GM12864 (cell line): ENCODE data around the gene ELOVL7.

ENCODE experiments used
- DNase-seq: peaks from one replicate; pipeline ENCODE4 v3.0.0-alpha.2; 2011; ENCODE audit warnings: low read depth
- H3K4me3 ChIP-seq: 2 replicates; pipeline ENCODE4 v1.5.1; 2011; ENCODE audit warnings: mild to moderate bottlenecking, low read depth, low read length, control low read depth
- CTCF ChIP-seq: IDR thresholded peaks from 2 replicates; pipeline ENCODE4 v1.5.1; 2011; ENCODE audit warnings: low read depth, mild to moderate bottlenecking, moderate library complexity, low read length, control low read depth, inconsistent platforms; ENCODE audit errors: missing control alignments

Gene ELOVL7

GRCh38 chr5:60710362-60710761 is 133.7 kb downstream of the ELOVL7 start:
- no peak for TF ChIP-seq CTCF
- H3K4me3 ChIP-seq, result no peak overlapping the region
- no peak for DNase-seq

- DNase-seq, result no peak
- H3K4me3 ChIP-seq, result no peak overlapping the region
- no peak for TF ChIP-seq CTCF
These were observed 138.9 kb downstream of the ELOVL7 start for GRCh38 chr5:60705144-60705543.

- no peak for DNase-seq
- no peak for TF ChIP-seq CTCF
- H3K4me3 ChIP-seq, result no peak overlapping the region
These were observed 140.1 kb downstream of the ELOVL7 start for GRCh38 chr5:60703944-60704343.
